Measurements from ENCODE around the gene PSMD11. TPM values are rescaled to one million over a fixed set of nuclear protein-coding genes. Genes with fewer than 3 reads are reported as not detected.

Gene PSMD11
- total RNA-seq, 1 donor from 2014 or later = 6.3 TPM

- intact Hi-C loops (cut with DNase I) = no loop called here
- TF ChIP-seq, protein P1, sequence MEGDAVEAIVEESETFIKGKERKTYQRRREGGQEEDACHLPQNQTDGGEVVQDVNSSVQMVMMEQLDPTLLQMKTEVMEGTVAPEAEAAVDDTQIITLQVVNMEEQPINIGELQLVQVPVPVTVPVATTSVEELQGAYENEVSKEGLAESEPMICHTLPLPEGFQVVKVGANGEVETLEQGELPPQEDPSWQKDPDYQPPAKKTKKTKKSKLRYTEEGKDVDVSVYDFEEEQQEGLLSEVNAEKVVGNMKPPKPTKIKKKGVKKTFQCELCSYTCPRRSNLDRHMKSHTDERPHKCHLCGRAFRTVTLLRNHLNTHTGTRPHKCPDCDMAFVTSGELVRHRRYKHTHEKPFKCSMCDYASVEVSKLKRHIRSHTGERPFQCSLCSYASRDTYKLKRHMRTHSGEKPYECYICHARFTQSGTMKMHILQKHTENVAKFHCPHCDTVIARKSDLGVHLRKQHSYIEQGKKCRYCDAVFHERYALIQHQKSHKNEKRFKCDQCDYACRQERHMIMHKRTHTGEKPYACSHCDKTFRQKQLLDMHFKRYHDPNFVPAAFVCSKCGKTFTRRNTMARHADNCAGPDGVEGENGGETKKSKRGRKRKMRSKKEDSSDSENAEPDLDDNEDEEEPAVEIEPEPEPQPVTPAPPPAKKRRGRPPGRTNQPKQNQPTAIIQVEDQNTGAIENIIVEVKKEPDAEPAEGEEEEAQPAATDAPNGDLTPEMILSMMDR (IDR thresholded peaks at IDR 0.05) = no peak
- Histone ChIP-seq H3K4me3 (no peak overlapping the region), H3K9me3 (no peaks in the 10 kb centered on the region), H3K36me3 (no peaks in the 10 kb centered on the region), H3K27ac (no peak overlapping the region), H3K4me1 (peaks cover 0 to 6% of the 10 kb centered on the region in 2 donors), H3K27me3 (no peaks in the 10 kb centered on the region)
- no peak for DNase-seq (ENCODE audit: low spot score in 2 of 2)
These were observed 70.3 kb downstream of the PSMD11 start for GRCh38 chr17:32514606-32515005.

GRCh38 chr17:32515677-32516383, 71.5 kb downstream of the PSMD11 start:
- TF ChIP-seq, protein P1 (IDR thresholded peaks at IDR 0.05) = no peak
- DNase-seq (ENCODE audit: low spot score in 2 of 2) = no peak
- Histone ChIP-seq H3K4me1 (peaks cover 0 to 15% of the 10 kb centered on the region in 2 donors), H3K27me3 (no peaks in the 10 kb centered on the region), H3K36me3 (no peaks in the 10 kb centered on the region), H3K9me3 (no peaks in the 10 kb centered on the region), H3K4me3 (no peak overlapping the region), H3K27ac (peak overlapping the region in 1 of 2 donors; percentile 3)
- intact Hi-C loops (cut with DNase I) = no loop called here

DNA sequence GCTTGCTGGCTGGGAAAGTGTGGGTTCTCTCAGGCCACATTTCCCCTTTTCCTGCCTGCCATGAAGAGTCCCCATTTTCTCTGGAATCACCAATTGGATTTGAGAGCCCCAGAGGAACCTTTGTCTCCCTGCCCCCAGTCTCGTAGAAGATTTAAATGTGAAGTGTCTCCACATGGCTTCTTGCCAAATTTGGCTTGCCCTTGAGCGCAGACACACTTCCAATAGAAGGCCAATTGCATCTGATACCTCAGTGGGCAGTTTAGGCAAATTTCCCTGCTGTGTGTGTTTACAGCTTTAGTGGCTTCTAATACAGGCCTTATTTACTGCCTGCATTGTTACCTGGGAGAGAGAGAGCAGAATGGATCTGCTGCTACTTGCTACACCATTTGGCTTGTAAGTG, 72.1 kb downstream of the PSMD11 start:
- peak overlapping the region in 1 of 2 donors; percentile 3 for H3K27ac ChIP-seq
- H3K9me3 ChIP-seq = no peaks in the 10 kb centered on the region
- DNase-seq (ENCODE audit: low spot score in 2 of 2) = no peak
- H3K4me3 ChIP-seq = no peak overlapping the region
- peaks cover 0 to 15% of the 10 kb centered on the region in 2 donors for H3K4me1 ChIP-seq
- H3K27me3 ChIP-seq = no peaks in the 10 kb centered on the region
- TF ChIP-seq, protein P1 (IDR thresholded peaks at IDR 0.05) = no peak
- H3K36me3 ChIP-seq = no peaks in the 10 kb centered on the region
- intact Hi-C loops (cut with DNase I) = no loop called here

DNA sequence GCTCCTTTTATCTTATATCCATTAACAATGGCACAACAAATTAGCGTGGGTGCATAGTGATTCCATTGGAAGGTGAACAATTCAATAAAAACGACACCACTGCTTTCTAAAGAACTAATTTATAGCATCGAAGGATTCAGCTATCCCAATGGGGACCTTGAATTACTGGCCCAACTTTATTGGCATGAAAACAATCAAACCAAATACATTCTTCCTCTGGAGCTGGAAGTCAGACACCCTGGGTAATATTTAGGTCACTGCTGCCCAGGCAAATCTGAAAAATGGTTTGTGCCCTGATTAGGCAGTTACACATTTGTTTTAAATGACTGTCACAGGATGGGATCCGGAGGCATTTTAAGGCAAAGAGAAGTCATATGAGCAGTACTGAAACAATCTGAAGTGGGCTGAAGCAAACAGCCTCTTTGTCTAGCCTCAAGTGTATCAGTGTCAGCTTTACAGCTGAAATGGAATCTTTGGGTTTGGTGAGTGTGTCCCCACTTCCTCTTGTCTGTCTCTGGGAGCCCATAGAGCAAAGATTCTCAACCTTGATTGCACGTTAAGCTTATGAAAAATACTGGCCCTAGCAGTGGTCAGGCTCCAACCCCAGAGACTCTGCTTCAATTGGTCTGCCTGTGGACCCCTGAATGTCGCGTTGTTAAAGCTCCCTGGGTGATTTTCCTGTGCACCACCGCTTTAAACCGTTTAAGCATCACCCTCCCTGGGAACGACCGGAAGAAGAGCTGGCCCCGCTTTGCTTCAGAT, 72.8 kb downstream of the PSMD11 start:
- no peak overlapping the region for H3K27ac ChIP-seq

GRCh38 chr17:32517982-32518381, 73.7 kb downstream of the PSMD11 start:
- no peaks in the 10 kb centered on the region for H3K9me3 ChIP-seq
- intact Hi-C loops (cut with DNase I) = no loop called here
- TF ChIP-seq, protein P1 (IDR thresholded peaks at IDR 0.05) = no peak
- H3K36me3 ChIP-seq = no peaks in the 10 kb centered on the region
- H3K4me3 ChIP-seq = no peak overlapping the region
- H3K27me3 ChIP-seq = no peaks in the 10 kb centered on the region
- peaks cover 0 to 15% of the 10 kb centered on the region in 2 donors for H3K4me1 ChIP-seq
- no peak overlapping the region for H3K27ac ChIP-seq
- no peak for DNase-seq (ENCODE audit: low spot score in 2 of 2)

More for the DNA sequence above, 72.8 kb downstream of the PSMD11 start:
- Histone ChIP-seq H3K27me3 (no peaks in the 10 kb centered on the region), H3K36me3 (no peaks in the 10 kb centered on the region), H3K4me1 (peaks cover 0 to 15% of the 10 kb centered on the region in 2 donors), H3K9me3 (no peaks in the 10 kb centered on the region), H3K4me3 (no peak overlapping the region)
- no peak for DNase-seq (ENCODE audit: low spot score in 2 of 2)
- TF ChIP-seq, protein P1 (IDR thresholded peaks at IDR 0.05) = no peak
- intact Hi-C loops (cut with DNase I) = no loop called here

Measured in ascending aorta (tissue), 2 donors.